ENCODE results near the gene SRPK2.

SRPK2 gene

GRCh38 chr7:105178177-105178576 lies 210.5 kb downstream of the SRPK2 start:
- DNase-seq = no peak

- DNase-seq = no peak
Measured at GRCh38 chr7:105177026-105177425, 211.7 kb downstream of the SRPK2 start.

- no peak for DNase-seq
Measured at GRCh38 chr7:105173586-105173985, 215.1 kb downstream of the SRPK2 start.

GRCh38 chr7:105164751-105165150 lies 224.0 kb downstream of the SRPK2 start:
- DNase-seq = no peak

GRCh38 chr7:105163718-105164117 lies 225.0 kb downstream of the SRPK2 start:
- DNase-seq = no peak

- DNase-seq = no peak
Measured at GRCh38 chr7:105161366-105161765, 227.4 kb downstream of the SRPK2 start.

- no peak for DNase-seq
Measured at GRCh38 chr7:105157278-105157677, 231.4 kb downstream of the SRPK2 start.

GRCh38 chr7:105156731-105157130 lies 232.0 kb downstream of the SRPK2 start:
- no peak for DNase-seq

- no peak for DNase-seq
Measured at GRCh38 chr7:105154084-105154483, 234.6 kb downstream of the SRPK2 start.

GRCh38 chr7:105153531-105153930 lies 235.2 kb downstream of the SRPK2 start:
- no peak for DNase-seq

GRCh38 chr7:105151152-105151551 lies 237.6 kb downstream of the SRPK2 start:
- DNase-seq = no peak

- no peak for DNase-seq
Measured at GRCh38 chr7:105149827-105150226, 238.9 kb downstream of the SRPK2 start.

GRCh38 chr7:105141068-105141467 lies 247.7 kb downstream of the SRPK2 start:
- DNase-seq = no peak

- no peak for DNase-seq
Measured at GRCh38 chr7:105139381-105139780, 249.3 kb downstream of the SRPK2 start.

GRCh38 chr7:105137898-105138297 lies 250.8 kb downstream of the SRPK2 start:
- no peak for DNase-seq

- DNase-seq = no peak
Measured at GRCh38 chr7:105136221-105136620, 252.5 kb downstream of the SRPK2 start.

GRCh38 chr7:105133986-105134655 lies 254.6 kb downstream of the SRPK2 start:
- DNase-seq = no peak

- no peak for DNase-seq
Measured at GRCh38 chr7:105133358-105133757, 255.4 kb downstream of the SRPK2 start.

GRCh38 chr7:105132835-105133234 lies 255.9 kb downstream of the SRPK2 start:
- DNase-seq = no peak

- no peak for DNase-seq
Measured at GRCh38 chr7:105132335-105132734, 256.4 kb downstream of the SRPK2 start.

- DNase-seq = no peak
Measured at GRCh38 chr7:105131890-105132289, 256.8 kb downstream of the SRPK2 start.

GRCh38 chr7:105131033-105131656 lies 257.6 kb downstream of the SRPK2 start:
- DNase-seq = no peak

- no peak for DNase-seq
Measured at GRCh38 chr7:105130580-105130979, 258.1 kb downstream of the SRPK2 start.

- no peak for DNase-seq
Measured at GRCh38 chr7:105130048-105130447, 258.7 kb downstream of the SRPK2 start.

GRCh38 chr7:105127179-105127578 lies 261.5 kb downstream of the SRPK2 start:
- DNase-seq = no peak

All from SHP77 treated with DMSO at 0.1 percent for 48 hours (cell line).